OCI-LY7 (cell line): ENCODE results near the gene AMBP.

Experiments
- CTCF ChIP-seq: fragments of 200-600 bp; sonication (generic); conservative IDR thresholded peaks from 2 replicates; pipeline ENCODE4 v1.5.1; 2014; ENCODE audit warnings: mild to moderate bottlenecking, antibody characterized with exemption, low read length, moderate library complexity, mixed read lengths
- EZH2phosphoT487 ChIP-seq: fragments of 200-600 bp; sonication (generic); IDR thresholded peaks from 2 replicates; pipeline ENCODE4 v1.6.1; 2018; ENCODE audit warnings: low read depth, borderline replicate concordance, mild to moderate bottlenecking, mixed run types, antibody characterized with exemption, low read length, moderate library complexity, mixed read lengths

- TF ChIP-seq CTCF, result no peak
- TF ChIP-seq EZH2phosphoT487, result no peak
Observed at GRCh38 chr9:114049441-114050225, 28.5 kb downstream of the AMBP start.
